HepG2 (cell line): ENCODE data around the gene IGHMBP2. TPM values are rescaled to one million over a fixed set of nuclear protein-coding genes. Genes with fewer than 3 reads are reported as not detected.
A peak's percentile ranks its signal among the peaks of the same experiment; 100 is the strongest.

ENCODE experiments used
- ATAC-seq: fragments of 200-7000 bp; cut with Tn5 transposase; 3 replicates; pipeline ENCODE4 v1.9.1; 2020; ENCODE audit warnings: mild to moderate bottlenecking, moderate library complexity
- BruUV-seq: library from RNA; stranded (reverse); fragments of 400-500 nt; replicated peaks from 2 replicates; lab custom pipeline; 2021; lab: Mats Ljungman, UMichigan
- CTCF ChIA-PET: fragments of 300-600 bp; formaldehyde crosslinking; extraction: SDS; loops from one replicate; lab custom pipeline; 2021; ENCODE audit warnings: low total read pairs, inconsistent platforms, low intra/inter-chr PET ratio; lab: Yijun Ruan, JAX
- POLR2A ChIA-PET: fragments of 350-600 bp; sonication (Branson Sonifier 250); formaldehyde crosslinking; loops from one replicate; lab custom pipeline; 2020; ENCODE audit warnings: antibody characterized with exemption, inconsistent platforms; lab: Yijun Ruan, JAX
- DNase-seq: peaks from one replicate; pipeline ENCODE4 v3.0.0-alpha.2; 2015; ENCODE audit warnings: low spot score
- FAIRE-seq: peaks from 3 replicates; lab custom pipeline; 2011; peaks lifted over from hg19 to GRCh38; lab: Jason Lieb, UNC
- H2AFZ ChIP-seq: one replicate; pipeline ENCODE4 v1.6.1; 2011; ENCODE audit warnings: low read length, inconsistent platforms
- H3K27ac ChIP-seq: fragments of 300-600 bp; 3 replicates; pipeline ENCODE4 v1.8.0; 2011; ENCODE audit warnings: mixed run types, mild to moderate bottlenecking, mixed read lengths, low read length, inconsistent platforms; ENCODE audit not compliant: insufficient read depth; ENCODE audit errors: extremely low read length
- H3K27me3 ChIP-seq, 2 experiments: fragments of 200-600 bp in 1 of 2; 2 replicates in 1 of 2; 3 replicates in 1 of 2; pipeline versions ENCODE4 v1.6.0 to v1.8.0; 2011; ENCODE audit warnings: low read length in 2 of 2, mild to moderate bottlenecking in 2 of 2, moderate library complexity in 2 of 2, inconsistent platforms in 1 of 2; ENCODE audit not compliant: insufficient read depth in 2 of 2, control insufficient read depth in 1 of 2
- H3K36me3 ChIP-seq, 2 experiments: fragments of 200-600 bp in 1 of 2; replicated peaks in 1 of 2; 2 replicates in 1 of 2; 3 replicates in 1 of 2; pipeline versions ENCODE4 v1.5.1 to v1.8.0; 2011; ENCODE audit warnings: low read length in 2 of 2, inconsistent platforms in 1 of 2; ENCODE audit not compliant: insufficient read depth in 2 of 2, control insufficient read depth in 1 of 2
- H3K4me1 ChIP-seq: 2 replicates; pipeline ENCODE4 v1.5.1; 2012; ENCODE audit warnings: low read length, inconsistent platforms; ENCODE audit not compliant: insufficient read depth
- H3K4me2 ChIP-seq: 2 replicates; pipeline ENCODE4 v1.6.0; 2011; ENCODE audit warnings: low read depth, low read length, inconsistent platforms
- H3K4me3 ChIP-seq, 3 experiments: fragments of 200-600 bp in 1 of 3; sonication (generic), shearing (Covaris generic) in 1 of 3; replicated peaks in 1 of 3; 2 replicates each; pipeline ENCODE4 v1.5.1; 2011 to 2016; ENCODE audit warnings: low read length in 3 of 3, inconsistent platforms in 2 of 3, low read depth in 2 of 3, mild to moderate bottlenecking in 2 of 3, control low read depth in 1 of 3, mixed read lengths in 1 of 3; ENCODE audit not compliant: insufficient read depth in 1 of 3
- H3K79me2 ChIP-seq: one replicate; pipeline ENCODE4 v1.6.1; 2011; ENCODE audit warnings: low read length, inconsistent platforms; ENCODE audit not compliant: insufficient read depth
- H3K9ac ChIP-seq: 2 replicates; pipeline ENCODE4 v1.6.0; 2011; ENCODE audit warnings: mild to moderate bottlenecking, low read depth, low read length, inconsistent platforms; ENCODE audit not compliant: insufficient read depth
- H3K9me3 ChIP-seq: 2 replicates; pipeline ENCODE4 v1.5.1; 2012; ENCODE audit warnings: mild to moderate bottlenecking, low read length
- H4K20me1 ChIP-seq: 2 replicates; pipeline ENCODE4 v1.6.0; 2011; ENCODE audit warnings: inconsistent platforms, mild to moderate bottlenecking, low read length, moderate library complexity; ENCODE audit not compliant: insufficient read depth
- MTF2 ChIP-seq: sonication (generic); formaldehyde crosslinking; IDR thresholded peaks from 2 replicates; pipeline ENCODE4 v1.5.0; 2020; ENCODE audit warnings: missing genetic modification reagents, borderline replicate concordance
- TCF12 ChIP-seq, 2 experiments: fragments of 450-650 bp in 1 of 2; sonication (generic) in 1 of 2; formaldehyde crosslinking in 1 of 2; IDR thresholded peaks; 2 replicates each; pipeline versions ENCODE4 v1.6.1 to v1.8.0; 2017 to 2022; ENCODE audit warnings: antibody characterized with exemption in 1 of 2, mild to moderate bottlenecking in 1 of 2, missing genetic modification reagents in 1 of 2, moderate library complexity in 1 of 2
- TERF1 ChIP-seq: sonication (generic); formaldehyde crosslinking; IDR thresholded peaks from 2 replicates; pipeline ENCODE4 v1.8.0; 2022; ENCODE audit warnings: mild to moderate bottlenecking, missing genetic modification reagents, moderate library complexity
- ZBTB7B ChIP-seq: sonication (generic); formaldehyde crosslinking; IDR thresholded peaks from 2 replicates; pipeline ENCODE4 v1.4.0; 2020; ENCODE audit warnings: missing genetic modification reagents
- ZFP1 ChIP-seq: IDR thresholded peaks from 2 replicates; pipeline ENCODE4 v1.6.1; 2016
- ZFX ChIP-seq: sonication (generic); formaldehyde crosslinking; IDR thresholded peaks from 2 replicates; pipeline ENCODE4 v1.4.0; 2020; ENCODE audit warnings: mild to moderate bottlenecking, low read depth, missing genetic modification reagents, moderate library complexity
- ZFYVE20 ChIP-seq: sonication (generic); formaldehyde crosslinking; IDR thresholded peaks from 2 replicates; pipeline ENCODE4 v1.8.0; 2023; ENCODE audit warnings: low read depth, mild to moderate bottlenecking, moderate library complexity, missing genetic modification reagents, borderline replicate concordance
- ZNF136 ChIP-seq: sonication (generic); formaldehyde crosslinking; IDR thresholded peaks from 2 replicates; pipeline ENCODE4 v1.8.1; 2022; ENCODE audit warnings: low read depth, mild to moderate bottlenecking, moderate library complexity, missing genetic modification reagents
- ZNF552 ChIP-seq: sonication (generic); formaldehyde crosslinking; IDR thresholded peaks from 2 replicates; pipeline ENCODE4 v1.9.0; 2022; ENCODE audit warnings: missing genetic modification reagents, mild to moderate bottlenecking, borderline replicate concordance
- ZNF841 ChIP-seq: sonication (generic); formaldehyde crosslinking; IDR thresholded peaks from 2 replicates; pipeline ENCODE4 v1.8.1; 2023; ENCODE audit warnings: missing genetic modification reagents, borderline replicate concordance
- WGBS: methylation state at CpG from one replicate; pipeline ENCODE4 v1.1.6; 2017; ENCODE audit warnings: low lambda C conversion rate; 5-methylcytosine and 5-hydroxymethylcytosine counted together
- in situ Hi-C: cut with HindIII; loops from 2 replicates; pipeline ENCODE4 v1.10.0; 2017; ENCODE audit warnings: low pct_unique_long_range_greater_than_20kb; ENCODE audit not compliant: extremely low pct_ligation_motif_present
- intact Hi-C: fragments of 100-400 bp; cut with micrococcal nuclease; formaldehyde crosslinking; loops from one replicate; pipeline ENCODE4 v1.10.0; 2022; ENCODE audit not compliant: unreplicated experiment
- polyA plus RNA-seq, 8 experiments: library from polyadenylated mRNA; depleted of rRNA in 3 of 8; stranded (reverse) in 7 of 8; unstranded in 1 of 8; fragments of >200 nt; fragmentation: Illumina TruSeq in 4 of 8; extraction: Trizol in 4 of 8; gene quantifications; 2 replicates each; pipeline versions ENCODE4 v1.2.1 to v1.2.3, GENCODE V29; 2011 to 2016; ENCODE audit warnings: low read depth in 4 of 8, missing spikeins in 1 of 8, mixed read lengths in 1 of 8; ENCODE audit not compliant: insufficient read depth in 1 of 8
- total RNA-seq, 5 experiments: library from RNA; depleted of rRNA; stranded (reverse); fragments of >200 nt; fragmentation: Illumina TruSeq; extraction: Trizol; gene quantifications; 2 replicates each; pipeline ENCODE4 v1.2.3, GENCODE V29; 2016; ENCODE audit warnings: low read depth in 1 of 5
- TF ChIP-seq, protein P1 (sequence below): sonication (generic); formaldehyde crosslinking; IDR thresholded peaks from 2 replicates; pipeline ENCODE4 v1.5.0; 2020; ENCODE audit warnings: mild to moderate bottlenecking, missing genetic modification reagents, borderline replicate concordance
- TF ChIP-seq, protein P2 (sequence below): sonication (generic); formaldehyde crosslinking; IDR thresholded peaks from 2 replicates; pipeline ENCODE4 v1.5.1; 2020; ENCODE audit warnings: mild to moderate bottlenecking, missing genetic modification reagents

The IGHMBP2 gene
- total and polyA plus RNA-seq, 2 of the 13 experiments (the other 11 are each of a cell fraction or from before 2014, with no cell fraction given) = 8.9 to 9.9 TPM

DNA sequence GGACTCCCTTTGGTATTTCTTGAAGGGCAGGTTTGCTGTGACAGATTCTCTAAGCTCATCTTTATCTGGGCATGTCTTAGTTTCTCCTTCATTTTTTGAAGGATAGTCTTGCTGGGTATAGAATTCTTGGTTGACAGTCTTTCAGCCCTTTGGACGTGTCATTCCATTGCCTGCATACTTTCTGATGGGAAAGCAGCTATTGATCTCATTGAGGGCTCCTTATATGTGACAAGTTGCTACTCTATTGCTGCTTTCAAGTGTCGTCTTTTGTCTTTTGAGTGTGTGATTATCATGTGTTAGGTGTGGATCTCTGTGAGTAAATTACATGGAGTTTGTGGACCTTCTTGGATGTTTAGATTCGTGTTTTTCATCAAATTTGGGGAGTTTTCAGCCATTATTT is 21.9 kb downstream of the IGHMBP2 start:
- Histone ChIP-seq H3K79me2 (no peaks in the 10 kb centered on the region), H3K4me2 (no peak overlapping the region), H3K9me3 (peaks cover 20% of the 10 kb centered on the region), H3K9ac (no peak overlapping the region), H2AFZ (no peak overlapping the region), H3K4me3 (no peak overlapping the region), H3K27me3 (no peaks in the 10 kb centered on the region), H3K4me1 (no peaks in the 10 kb centered on the region), H3K36me3 (peaks cover 25 to 82% of the 10 kb centered on the region in 2 experiments), H4K20me1 (no peaks in the 10 kb centered on the region), H3K27ac (no peak overlapping the region)
- ChIA-PET POLR2A (interaction anchor here (0.5 kb wide), 1 partner anchor 9 kb away, joined by 3 read pairs; no protein-coding TSS in a partner anchor), CTCF (no interaction called here)
- no TSS peak for BruUV-seq
- 78% methylated on average over 3 of the region's 3 CpGs for WGBS
- ATAC-seq (no peak), FAIRE-seq (no peak), DNase-seq (no peak)
- in situ Hi-C loops (no loop called here), intact Hi-C loops (no loop called here)
- TF ChIP-seq ZFYVE20 (CRISPR knock-in tag) (no peak), TERF1 (CRISPR knock-in tag) (no peak), ZNF136 (CRISPR knock-in tag) (peak; percentile 97; the same call in 1 of the 2 replicates), ZFX (CRISPR knock-in tag) (no peak), MTF2 (CRISPR knock-in tag) (no peak), ZNF841 (no peak), ZBTB7B (CRISPR knock-in tag) (no peak), TCF12 (IDR thresholded peaks at IDR 0.05) (no peak), TCF12 (CRISPR knock-in tag; IDR thresholded peaks at IDR 0.05) (no peak), ZFP1 (CRISPR knock-in tag) (peak; percentile 99), ZNF552 (CRISPR knock-in tag) (no peak)
- TF ChIP-seq, protein P1, sequence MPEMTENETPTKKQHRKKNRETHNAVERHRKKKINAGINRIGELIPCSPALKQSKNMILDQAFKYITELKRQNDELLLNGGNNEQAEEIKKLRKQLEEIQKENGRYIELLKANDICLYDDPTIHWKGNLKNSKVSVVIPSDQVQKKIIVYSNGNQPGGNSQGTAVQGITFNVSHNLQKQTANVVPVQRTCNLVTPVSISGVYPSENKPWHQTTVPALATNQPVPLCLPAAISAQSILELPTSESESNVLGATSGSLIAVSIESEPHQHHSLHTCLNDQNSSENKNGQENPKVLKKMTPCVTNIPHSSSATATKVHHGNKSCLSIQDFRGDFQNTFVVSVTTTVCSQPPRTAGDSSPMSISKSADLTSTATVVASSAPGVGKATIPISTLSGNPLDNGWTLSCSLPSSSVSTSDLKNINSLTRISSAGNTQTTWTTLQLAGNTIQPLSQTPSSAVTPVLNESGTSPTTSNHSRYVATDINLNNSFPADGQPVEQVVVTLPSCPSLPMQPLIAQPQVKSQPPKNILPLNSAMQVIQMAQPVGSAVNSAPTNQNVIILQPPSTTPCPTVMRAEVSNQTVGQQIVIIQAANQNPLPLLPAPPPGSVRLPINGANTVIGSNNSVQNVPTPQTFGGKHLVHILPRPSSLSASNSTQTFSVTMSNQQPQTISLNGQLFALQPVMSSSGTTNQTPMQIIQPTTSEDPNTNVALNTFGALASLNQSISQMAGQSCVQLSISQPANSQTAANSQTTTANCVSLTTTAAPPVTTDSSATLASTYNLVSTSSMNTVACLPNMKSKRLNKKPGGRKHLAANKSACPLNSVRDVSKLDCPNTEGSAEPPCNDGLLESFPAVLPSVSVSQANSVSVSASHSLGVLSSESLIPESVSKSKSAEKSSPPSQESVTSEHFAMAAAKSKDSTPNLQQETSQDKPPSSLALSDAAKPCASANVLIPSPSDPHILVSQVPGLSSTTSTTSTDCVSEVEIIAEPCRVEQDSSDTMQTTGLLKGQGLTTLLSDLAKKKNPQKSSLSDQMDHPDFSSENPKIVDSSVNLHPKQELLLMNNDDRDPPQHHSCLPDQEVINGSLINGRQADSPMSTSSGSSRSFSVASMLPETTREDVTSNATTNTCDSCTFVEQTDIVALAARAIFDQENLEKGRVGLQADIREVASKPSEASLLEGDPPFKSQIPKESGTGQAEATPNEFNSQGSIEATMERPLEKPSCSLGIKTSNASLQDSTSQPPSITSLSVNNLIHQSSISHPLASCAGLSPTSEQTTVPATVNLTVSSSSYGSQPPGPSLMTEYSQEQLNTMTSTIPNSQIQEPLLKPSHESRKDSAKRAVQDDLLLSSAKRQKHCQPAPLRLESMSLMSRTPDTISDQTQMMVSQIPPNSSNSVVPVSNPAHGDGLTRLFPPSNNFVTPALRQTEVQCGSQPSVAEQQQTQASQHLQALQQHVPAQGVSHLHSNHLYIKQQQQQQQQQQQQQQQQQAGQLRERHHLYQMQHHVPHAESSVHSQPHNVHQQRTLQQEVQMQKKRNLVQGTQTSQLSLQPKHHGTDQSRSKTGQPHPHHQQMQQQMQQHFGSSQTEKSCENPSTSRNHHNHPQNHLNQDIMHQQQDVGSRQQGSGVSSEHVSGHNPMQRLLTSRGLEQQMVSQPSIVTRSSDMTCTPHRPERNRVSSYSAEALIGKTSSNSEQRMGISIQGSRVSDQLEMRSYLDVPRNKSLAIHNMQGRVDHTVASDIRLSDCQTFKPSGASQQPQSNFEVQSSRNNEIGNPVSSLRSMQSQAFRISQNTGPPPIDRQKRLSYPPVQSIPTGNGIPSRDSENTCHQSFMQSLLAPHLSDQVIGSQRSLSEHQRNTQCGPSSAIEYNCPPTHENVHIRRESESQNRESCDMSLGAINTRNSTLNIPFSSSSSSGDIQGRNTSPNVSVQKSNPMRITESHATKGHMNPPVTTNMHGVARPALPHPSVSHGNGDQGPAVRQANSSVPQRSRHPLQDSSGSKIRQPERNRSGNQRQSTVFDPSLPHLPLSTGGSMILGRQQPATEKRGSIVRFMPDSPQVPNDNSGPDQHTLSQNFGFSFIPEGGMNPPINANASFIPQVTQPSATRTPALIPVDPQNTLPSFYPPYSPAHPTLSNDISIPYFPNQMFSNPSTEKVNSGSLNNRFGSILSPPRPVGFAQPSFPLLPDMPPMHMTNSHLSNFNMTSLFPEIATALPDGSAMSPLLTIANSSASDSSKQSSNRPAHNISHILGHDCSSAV (CRISPR knock-in tag) = no peak
- TF ChIP-seq, protein P2, sequence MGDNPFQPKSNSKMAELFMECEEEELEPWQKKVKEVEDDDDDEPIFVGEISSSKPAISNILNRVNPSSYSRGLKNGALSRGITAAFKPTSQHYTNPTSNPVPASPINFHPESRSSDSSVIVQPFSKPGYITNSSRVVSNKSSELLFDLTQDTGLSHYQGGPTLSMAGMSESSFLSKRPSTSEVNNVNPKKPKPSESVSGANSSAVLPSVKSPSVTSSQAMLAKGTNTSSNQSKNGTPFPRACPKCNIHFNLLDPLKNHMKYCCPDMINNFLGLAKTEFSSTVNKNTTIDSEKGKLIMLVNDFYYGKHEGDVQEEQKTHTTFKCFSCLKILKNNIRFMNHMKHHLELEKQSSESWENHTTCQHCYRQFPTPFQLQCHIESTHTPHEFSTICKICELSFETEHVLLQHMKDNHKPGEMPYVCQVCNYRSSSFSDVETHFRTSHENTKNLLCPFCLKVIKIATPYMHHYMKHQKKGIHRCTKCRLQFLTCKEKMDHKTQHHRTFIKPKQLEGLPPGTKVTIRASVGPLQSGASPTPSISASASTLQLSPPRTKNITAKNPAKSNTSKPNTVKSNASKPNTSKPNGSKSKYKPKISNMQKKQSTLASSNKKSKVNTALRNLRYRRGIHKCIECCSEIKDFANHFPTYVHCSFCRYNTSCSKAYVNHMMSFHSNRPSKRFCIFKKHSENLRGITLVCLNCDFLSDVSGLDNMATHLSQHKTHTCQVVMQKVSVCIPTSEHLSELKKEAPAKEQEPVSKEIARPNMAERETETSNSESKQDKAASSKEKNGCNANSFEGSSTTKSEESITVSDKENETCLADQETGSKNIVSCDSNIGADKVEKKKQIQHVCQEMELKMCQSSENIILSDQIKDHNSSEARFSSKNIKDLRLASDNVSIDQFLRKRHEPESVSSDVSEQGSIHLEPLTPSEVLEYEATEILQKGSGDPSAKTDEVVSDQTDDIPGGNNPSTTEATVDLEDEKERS = peak; percentile 71; the same call in 1 of the 2 replicates
